Measurements from ENCODE around the gene TWIST2. TPM values are rescaled to one million over a fixed set of nuclear protein-coding genes. Genes with fewer than 3 reads are reported as not detected.

TWIST2 gene
- total RNA-seq, 4 donors from 2014 or later, result 10.4 to 30.1 (median 20.8) TPM

DNA sequence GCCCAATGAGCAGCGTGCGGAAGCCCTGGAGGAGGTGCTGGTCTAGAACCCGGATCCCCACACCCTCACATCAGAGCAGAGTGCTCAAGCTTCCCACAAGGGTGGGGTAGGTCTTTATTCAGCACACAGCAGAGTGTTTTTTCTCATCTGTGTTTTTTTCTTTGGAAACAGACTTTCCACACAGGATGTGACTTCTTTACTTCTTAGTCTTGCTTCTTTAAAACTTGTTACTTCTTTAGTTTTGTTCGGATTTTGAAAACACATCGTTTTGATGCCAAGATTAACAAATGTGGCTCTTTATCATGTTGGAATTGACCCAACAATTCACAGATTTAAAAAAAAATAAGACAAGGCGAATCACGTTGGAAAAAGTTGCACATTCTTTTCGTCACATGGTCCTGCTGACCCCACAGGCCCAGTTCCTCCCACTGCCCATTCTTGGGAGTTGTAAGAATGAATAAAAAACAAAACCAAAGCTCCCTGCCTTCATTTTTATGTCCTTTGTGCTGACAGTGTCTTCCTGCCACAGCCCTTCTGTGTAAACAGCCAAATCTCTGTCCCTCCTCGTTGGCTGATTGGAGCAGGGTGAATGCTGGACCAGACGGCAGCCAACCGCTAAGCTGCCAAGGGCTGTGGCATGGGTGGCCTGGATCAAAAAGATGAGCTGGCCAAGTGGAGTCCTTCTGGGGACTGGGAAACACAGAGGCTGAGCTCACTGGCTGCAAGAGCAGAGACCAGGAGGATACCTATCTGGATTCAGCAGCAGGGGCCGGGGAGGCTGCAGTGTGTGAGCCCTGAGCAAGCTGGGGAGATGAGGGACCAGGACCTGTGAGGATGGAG is 81.6 kb downstream of the TWIST2 start:
- Histone ChIP-seq H3K9me3 (no peaks in the 10 kb centered on the region), H3K4me1 (peaks cover 0 to 5% of the 10 kb centered on the region in 2 donors), H3K36me3 (no peaks in the 10 kb centered on the region), H3K4me3 (replicated peaks in 1 of 3) (no peak overlapping the region), H3K27ac (peak overlapping the region in 1 of 3 donors; percentile 39), H3K27me3 (no peaks in the 10 kb centered on the region)
- peak; percentile 14 for DNase-seq
- intact Hi-C loops (cut with DNase I), result loop anchor here (5.0 kb wide), 1 partner anchor 47 kb away; no protein-coding TSS in a partner anchor
- TF ChIP-seq POLR2A (IDR thresholded peaks at IDR 0.05), result no peak
- TF ChIP-seq, protein P1, sequence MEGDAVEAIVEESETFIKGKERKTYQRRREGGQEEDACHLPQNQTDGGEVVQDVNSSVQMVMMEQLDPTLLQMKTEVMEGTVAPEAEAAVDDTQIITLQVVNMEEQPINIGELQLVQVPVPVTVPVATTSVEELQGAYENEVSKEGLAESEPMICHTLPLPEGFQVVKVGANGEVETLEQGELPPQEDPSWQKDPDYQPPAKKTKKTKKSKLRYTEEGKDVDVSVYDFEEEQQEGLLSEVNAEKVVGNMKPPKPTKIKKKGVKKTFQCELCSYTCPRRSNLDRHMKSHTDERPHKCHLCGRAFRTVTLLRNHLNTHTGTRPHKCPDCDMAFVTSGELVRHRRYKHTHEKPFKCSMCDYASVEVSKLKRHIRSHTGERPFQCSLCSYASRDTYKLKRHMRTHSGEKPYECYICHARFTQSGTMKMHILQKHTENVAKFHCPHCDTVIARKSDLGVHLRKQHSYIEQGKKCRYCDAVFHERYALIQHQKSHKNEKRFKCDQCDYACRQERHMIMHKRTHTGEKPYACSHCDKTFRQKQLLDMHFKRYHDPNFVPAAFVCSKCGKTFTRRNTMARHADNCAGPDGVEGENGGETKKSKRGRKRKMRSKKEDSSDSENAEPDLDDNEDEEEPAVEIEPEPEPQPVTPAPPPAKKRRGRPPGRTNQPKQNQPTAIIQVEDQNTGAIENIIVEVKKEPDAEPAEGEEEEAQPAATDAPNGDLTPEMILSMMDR (IDR thresholded peaks at IDR 0.05), result no peak
- 63 to 69% methylated on average over 11 to 12 of the region's 12 CpGs for WGBS, 2 donors

DNA sequence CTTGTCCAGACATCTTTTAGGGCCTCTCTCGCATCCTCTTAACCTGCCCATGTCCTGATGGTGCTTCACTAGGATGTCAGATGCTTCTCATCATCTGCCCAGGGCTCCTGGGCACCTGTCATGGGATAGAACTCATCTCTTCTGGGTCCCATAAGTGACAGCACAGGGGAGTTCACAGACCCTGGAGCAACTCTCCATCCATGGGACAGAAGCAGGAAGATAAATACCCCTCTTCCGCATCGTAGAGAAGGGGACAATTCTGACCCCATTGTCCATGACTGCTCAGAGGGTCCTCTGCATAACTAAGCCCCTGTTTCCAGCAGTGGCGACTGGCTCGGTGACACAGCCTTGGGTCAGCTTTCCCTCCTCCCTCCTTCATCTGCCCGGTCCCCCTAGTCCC is 82.3 kb downstream of the TWIST2 start:
- H3K27ac ChIP-seq, result no peak overlapping the region
- no peaks in the 10 kb centered on the region for H3K36me3 ChIP-seq
- no peak overlapping the region for H3K4me3 ChIP-seq (replicated peaks in 1 of 3)
- WGBS, 2 donors, result 87% methylated on average over 6 of the region's 6 CpGs
- H3K9me3 ChIP-seq, result no peaks in the 10 kb centered on the region
- TF ChIP-seq, protein P1 (IDR thresholded peaks at IDR 0.05), result no peak
- intact Hi-C loops (cut with DNase I), result no loop called here
- DNase-seq, result no peak
- H3K27me3 ChIP-seq, result no peaks in the 10 kb centered on the region
- H3K4me1 ChIP-seq, result peaks cover 0 to 5% of the 10 kb centered on the region in 2 donors

DNA sequence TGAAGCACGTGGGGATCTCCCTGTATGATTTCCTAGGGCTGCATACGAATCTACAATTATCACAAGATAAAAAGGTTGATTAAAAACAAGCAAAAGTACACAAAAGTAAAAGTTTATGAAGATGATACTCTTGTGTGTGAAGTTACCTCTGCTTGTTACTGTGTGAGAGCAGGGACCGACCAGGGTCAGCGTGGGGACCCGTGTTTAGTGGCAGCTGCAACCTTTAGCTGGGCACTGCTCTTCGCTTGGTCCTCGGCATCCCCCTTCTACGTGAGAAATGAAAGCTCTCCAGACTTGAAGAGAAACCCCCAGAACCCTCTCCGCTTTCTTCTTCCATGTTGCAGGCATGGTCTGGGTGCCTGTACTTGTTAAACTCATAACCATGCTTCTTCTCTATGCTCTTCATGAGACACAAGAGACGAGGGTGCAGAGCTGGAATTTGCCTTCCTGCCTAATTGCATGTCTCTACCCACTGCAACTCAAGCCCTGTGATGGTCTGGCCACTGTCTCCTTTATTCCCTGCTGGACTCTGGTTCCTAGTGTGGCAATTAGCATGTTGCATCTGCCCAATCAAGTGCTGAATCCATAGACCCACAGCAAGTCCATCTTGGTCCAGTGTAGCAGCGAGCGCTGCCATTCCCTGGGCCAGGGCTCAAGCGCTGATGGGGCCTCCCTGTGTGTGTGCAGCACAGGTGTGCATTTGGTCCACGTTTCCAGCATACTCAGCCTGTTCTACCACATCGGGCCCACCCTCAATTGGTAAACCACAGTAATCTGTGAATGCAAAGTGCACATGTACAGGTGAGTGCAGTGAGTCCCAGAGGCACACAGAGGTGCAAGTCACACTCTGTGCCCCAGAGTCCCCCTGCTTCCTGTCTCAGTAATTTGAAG is 88.5 kb downstream of the TWIST2 start:
- Histone ChIP-seq H3K4me1 (no peaks in the 10 kb centered on the region), H3K27me3 (no peaks in the 10 kb centered on the region), H3K27ac (no peak overlapping the region), H3K4me3 (replicated peaks in 1 of 3) (no peak overlapping the region), H3K36me3 (no peaks in the 10 kb centered on the region), H3K9me3 (no peaks in the 10 kb centered on the region)
- DNase-seq, result no peak
- WGBS, 2 donors, result 85 to 92% methylated on average over 13 to 15 of the region's 15 CpGs
- intact Hi-C loops (cut with DNase I), result no loop called here
- TF ChIP-seq, protein P1 (IDR thresholded peaks at IDR 0.05), result no peak
- no peak for TF ChIP-seq POLR2A (IDR thresholded peaks at IDR 0.05)

DNA sequence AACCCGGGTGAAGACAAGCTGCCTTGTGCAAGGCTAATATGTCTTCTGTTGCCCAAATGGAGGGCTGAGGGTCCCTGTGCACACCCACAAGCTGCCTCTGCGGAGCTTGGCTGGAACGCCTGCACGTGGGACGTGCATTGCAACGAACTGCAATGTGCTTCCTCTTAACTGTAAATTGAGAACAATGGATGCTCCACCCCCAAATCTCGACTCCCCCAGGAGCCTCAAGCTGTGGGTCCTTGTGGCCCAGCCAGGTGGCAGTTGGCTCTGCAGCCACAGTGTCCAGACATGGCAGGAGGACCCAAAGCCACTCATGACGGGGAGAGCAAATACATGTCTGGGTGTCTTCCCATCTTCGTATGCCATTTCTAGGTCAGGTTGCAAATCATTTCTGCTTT is 90.1 kb downstream of the TWIST2 start:
- WGBS, 2 donors, result 62 to 83% methylated on average over 9 of the region's 9 CpGs
- intact Hi-C loops (cut with DNase I), result no loop called here

More for the DNA sequence above, 90.1 kb downstream of the TWIST2 start:
- Histone ChIP-seq H3K27me3 (no peaks in the 10 kb centered on the region), H3K36me3 (no peaks in the 10 kb centered on the region), H3K27ac (peak overlapping the region in 1 of 3 donors; percentile 30), H3K4me1 (no peaks in the 10 kb centered on the region), H3K4me3 (replicated peaks in 1 of 3) (no peak overlapping the region), H3K9me3 (no peaks in the 10 kb centered on the region)
- DNase-seq, result no peak
- TF ChIP-seq, protein P1 (IDR thresholded peaks at IDR 0.05), result no peak
- no peak for TF ChIP-seq POLR2A (IDR thresholded peaks at IDR 0.05)

Data from thyroid gland (tissue), 4 donors.